ENCODE results near the gene ATP6V1F. TPM values are rescaled to one million over a fixed set of nuclear protein-coding genes. Genes with fewer than 3 reads are reported as not detected.

ATP6V1F gene
- total RNA-seq, 1 donor from 2014 or later: 89.6 TPM

DNA sequence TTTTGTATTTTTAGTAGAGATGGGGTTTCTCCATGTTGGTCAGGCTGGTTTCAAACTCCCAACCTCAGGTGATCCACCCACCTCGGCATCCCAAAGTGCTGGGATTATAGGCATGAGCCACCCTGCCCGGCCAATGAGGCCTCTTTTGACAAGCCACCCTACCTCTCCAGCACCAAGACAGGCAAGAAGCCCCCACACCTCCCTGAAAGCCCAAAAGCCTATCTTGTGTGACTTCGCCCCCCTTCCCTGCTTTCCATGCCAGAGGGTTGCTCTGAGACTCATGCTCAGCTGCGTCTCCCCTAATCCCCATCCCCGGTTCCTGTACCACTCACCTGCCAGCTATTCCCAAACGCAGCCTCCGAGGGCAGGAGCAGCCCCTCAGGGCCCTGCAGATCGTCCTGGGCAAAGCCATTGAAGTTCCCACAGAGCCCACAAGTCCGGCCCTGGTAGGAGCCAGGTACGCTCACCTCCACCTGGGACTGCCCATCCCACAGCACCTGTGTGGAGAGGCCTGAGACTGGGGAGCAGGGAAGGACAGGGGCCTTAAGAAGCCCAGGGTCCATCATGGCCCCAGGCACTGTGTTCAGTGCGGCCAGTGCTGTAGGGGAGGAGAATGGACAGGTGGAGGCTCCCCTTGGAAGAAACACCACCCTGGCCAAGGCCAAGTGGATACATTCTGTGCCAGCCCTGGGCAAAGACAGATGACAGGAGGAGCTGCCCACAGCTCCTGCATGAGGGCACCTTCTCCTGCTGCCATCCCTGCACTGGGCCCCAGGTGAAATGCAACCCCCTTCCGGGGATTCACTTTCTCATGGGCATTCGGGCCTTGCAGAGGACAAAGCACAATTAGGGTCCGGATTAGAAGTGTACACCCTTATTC, 15.8 kb downstream of the ATP6V1F start:
- ATAC-seq: no peak
- DNase-seq (ENCODE audit: low spot score): no peak
- intact Hi-C loops (cut with DNase I): no loop called here

- intact Hi-C loops (cut with DNase I): no loop called here
- DNase-seq (ENCODE audit: low spot score) (no peak), ATAC-seq (no peak)
Measured at GRCh38 chr7:128879461-128879938, 16.8 kb downstream of the ATP6V1F start.

- DNase-seq (ENCODE audit: low spot score): no peak
- intact Hi-C loops (cut with DNase I): no loop called here
Measured at GRCh38 chr7:128879939-128880746, 17.5 kb downstream of the ATP6V1F start.

GRCh38 chr7:128880791-128881457, 18.3 kb downstream of the ATP6V1F start:
- intact Hi-C loops (cut with DNase I): no loop called here
- no peak for DNase-seq (ENCODE audit: low spot score)
- no peak for ATAC-seq

More at GRCh38 chr7:128879939-128880746, 17.5 kb downstream of the ATP6V1F start:
- ATAC-seq: peak; percentile 77

DNA sequence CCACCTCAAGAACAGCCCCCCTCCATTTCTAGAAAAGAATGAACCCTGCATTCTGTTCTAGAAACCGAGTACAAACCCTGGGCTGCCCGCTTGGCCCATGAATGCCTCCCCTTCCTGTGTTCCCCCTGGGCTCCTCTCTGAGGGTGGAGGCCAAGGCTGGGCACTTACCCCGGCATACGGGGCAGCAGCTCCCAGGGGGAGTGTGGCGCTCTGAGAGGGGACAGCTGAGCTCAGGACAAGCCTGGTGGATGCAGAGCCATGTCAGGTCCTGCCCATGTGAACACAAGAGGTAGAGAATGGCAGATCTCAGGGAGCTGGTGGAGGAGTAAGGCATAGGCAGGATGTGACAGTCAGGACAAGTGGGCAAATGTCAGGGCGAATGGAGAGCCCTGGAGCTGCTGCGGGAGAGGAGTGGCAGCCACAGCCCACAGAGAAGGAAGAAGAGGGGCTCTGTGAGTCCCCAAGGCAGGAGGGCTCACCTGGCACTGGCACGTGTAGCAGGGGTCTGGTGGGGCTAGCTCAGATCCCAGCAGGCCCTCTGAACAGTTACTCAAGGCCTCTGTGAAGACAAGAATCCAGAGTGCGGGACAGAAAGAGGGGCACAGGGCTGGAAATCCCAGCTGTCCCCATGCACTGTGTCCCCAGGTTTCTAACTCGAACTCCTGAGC, 18.9 kb downstream of the ATP6V1F start:
- ATAC-seq (no peak), DNase-seq (ENCODE audit: low spot score) (no peak)
- intact Hi-C loops (cut with DNase I): no loop called here

DNA sequence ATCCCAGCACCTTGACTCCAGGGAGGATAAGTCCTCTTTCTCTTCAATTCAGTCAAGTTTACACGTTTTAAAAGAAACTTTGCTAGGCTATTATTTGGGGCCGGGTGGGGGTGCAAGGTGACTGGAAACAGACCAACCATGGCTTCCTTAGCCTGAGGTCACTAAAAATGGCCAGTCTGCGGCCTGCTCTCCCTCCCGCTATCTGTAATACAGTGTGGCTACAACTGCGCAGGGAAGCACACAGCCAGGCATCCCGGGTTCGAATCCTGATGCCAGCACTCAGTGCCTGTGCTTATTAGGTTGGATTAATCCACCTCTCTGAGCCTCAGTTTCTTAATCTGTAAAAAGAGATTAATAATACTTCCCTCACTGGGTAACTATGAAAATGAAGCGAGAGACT, 19.5 kb downstream of the ATP6V1F start:
- intact Hi-C loops (cut with DNase I): no loop called here
- no peak for DNase-seq (ENCODE audit: low spot score)
- ATAC-seq: no peak

- intact Hi-C loops (cut with DNase I): no loop called here
- peak; percentile 93 for DNase-seq (ENCODE audit: low spot score)
- peak; percentile 80 for ATAC-seq
Measured at GRCh38 chr7:128883622-128884448, 21.2 kb downstream of the ATP6V1F start.

DNA sequence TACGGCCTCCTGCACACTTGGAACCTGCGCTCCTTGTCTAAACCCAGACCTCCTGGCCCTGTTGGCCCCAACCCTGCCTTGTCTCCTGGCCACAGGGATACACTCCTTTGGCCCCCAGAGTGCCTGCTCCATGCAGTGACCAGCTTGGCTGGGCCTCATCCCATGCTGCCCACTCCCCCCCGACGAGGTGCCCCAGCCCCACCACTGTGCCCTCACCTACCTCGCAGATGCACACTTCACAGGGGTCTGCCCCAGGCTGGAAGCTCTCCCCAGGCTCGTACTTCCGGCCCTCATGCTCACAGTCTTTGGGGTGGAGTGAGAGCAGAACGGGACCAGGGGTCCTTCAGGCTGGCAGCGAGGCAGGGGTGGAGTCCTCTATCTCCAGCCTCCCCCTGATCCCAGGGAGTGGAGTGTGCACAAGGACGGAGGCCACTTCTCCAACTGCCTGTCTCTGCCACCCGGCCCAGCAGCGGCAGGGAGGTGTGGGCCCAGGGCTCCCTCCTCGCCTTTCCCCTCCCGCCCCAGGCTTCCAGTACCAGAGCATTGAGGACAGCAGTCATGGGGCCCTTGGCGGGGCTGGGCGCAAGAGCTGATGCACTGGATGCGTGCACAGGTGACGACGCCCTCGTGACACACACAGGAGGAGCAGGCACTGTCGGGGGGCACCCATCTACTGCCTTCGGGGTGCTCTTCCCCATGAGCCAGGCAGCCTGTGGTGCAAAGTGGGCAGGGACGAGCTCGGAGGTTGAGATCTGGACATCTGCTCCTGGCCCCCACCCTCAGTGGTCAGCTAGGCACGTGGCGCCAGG, 22.1 kb downstream of the ATP6V1F start:
- ATAC-seq: peak; percentile 9
- intact Hi-C loops (cut with DNase I): no loop called here
- DNase-seq (ENCODE audit: low spot score): no peak

GRCh38 chr7:128885370-128886187, 22.9 kb downstream of the ATP6V1F start:
- intact Hi-C loops (cut with DNase I): no loop called here
- ATAC-seq: no peak
- no peak for DNase-seq (ENCODE audit: low spot score)

DNA sequence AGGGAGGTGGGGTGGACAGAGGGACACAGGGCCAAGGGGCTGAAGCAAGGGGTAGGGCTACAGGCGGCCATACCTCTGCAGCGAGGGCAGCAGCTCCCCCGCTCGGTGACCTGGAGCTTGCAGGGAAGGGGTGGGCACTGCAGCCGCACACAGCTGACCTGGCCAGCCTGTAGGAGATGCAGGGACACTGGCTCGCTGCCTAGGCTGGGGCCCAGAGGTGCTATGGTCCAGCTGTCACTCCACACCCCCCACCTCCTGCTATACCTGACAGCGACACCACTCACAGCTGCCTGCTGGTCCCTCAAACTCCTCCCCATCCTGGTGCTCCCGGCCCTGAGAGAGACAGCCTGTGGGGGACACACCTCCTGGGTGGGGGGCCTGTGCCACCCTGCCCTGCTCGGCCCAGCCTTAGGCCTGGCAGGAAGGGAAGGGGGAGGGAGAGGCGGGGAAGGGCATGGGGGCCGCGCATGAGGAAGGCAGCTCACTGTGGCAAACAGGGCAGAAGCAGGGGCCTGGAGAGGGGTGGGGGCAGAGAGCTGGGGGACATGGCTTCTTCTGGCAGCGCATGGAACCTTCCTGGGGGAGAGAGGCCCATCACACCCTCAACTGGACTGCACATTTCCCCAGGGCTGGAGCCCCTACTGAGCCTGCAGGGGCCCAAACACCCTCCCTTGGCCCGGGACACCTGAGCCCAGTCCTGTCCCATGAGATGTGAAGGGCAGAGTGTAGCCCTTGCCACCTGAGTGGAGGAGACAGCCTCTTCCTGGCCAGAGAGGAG, 23.9 kb downstream of the ATP6V1F start:
- ATAC-seq (no peak), DNase-seq (ENCODE audit: low spot score) (no peak)
- intact Hi-C loops (cut with DNase I): no loop called here

DNA sequence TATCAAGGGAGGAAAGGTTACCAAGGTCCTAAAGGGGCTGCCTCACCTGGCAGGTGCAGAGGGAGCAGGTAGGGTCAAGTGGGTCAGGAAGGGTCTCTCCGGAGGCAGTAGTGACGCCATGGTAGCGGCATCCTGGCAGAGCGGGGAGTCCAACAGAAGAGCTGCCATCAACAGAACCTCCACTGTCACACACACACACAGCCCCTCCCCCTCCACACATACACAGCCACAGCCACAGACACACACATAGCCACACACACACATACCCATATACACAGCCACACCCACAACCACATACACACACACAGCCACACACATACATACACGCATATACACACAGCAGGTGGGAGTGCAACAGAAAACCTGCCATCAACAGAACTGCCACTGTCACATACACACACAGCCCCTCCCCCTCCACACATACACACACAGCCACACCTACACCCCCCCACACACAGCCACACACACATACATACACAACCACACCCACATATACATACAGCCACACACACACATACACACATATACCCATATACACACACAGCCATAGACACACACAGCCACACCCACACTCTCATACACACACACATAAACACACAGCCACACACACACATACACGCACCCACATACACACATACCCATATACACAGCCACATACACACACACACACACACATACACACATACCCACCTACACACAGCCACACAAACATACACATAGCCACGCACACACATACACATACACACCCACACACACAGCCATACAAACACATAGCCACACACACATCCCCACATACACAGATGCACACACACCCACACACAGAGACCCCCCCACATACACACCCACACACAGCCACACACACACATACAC, 24.7 kb downstream of the ATP6V1F start:
- intact Hi-C loops (cut with DNase I): no loop called here
- no peak for DNase-seq (ENCODE audit: low spot score)

GRCh38 chr7:128888039-128888755, 25.5 kb downstream of the ATP6V1F start:
- ATAC-seq: no peak
- no peak for DNase-seq (ENCODE audit: low spot score)
- intact Hi-C loops (cut with DNase I): no loop called here

More for the DNA sequence above, 24.7 kb downstream of the ATP6V1F start:
- no peak for ATAC-seq

DNA sequence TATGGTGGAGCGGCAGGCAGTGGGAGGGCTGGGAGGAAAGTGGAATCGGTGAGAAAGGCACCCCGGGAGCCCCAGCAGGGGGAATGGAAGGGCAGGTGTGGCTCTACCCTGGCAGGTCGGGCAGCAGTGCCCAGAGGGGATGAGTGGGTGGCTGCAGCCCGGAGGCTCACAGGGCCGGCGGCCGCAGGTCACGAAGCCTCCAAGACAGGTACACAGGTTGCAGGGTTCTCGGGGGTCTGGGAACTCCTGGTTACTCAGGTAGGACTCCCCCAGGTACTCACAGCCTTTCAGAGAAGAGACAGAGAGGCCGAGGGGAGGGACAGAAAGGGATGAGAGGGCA, 26.1 kb downstream of the ATP6V1F start:
- no peak for ATAC-seq
- DNase-seq (ENCODE audit: low spot score): no peak
- intact Hi-C loops (cut with DNase I): no loop called here

- intact Hi-C loops (cut with DNase I): no loop called here
- ATAC-seq (no peak), DNase-seq (ENCODE audit: low spot score) (no peak)
Measured at GRCh38 chr7:128889121-128889520, 26.5 kb downstream of the ATP6V1F start.
